Body of pancreas (tissue), 4 donors: ENCODE data around the gene HEBP1.

Experiments used
- POLR2A ChIP-seq, 3 donors: fragments of 450-650 bp; IDR thresholded peaks; one replicate each; pipeline ENCODE4 v1.6.1; 2016; ENCODE audit warnings: antibody characterized with exemption in 3 of 3, mild to moderate bottlenecking in 2 of 3
- TF ChIP-seq, protein P1 (sequence below), 7 experiments: fragments of 450-650 bp in 4 of 7; fragments of 200-600 bp in 3 of 7; sonication (generic) in 3 of 7; IDR thresholded peaks; one replicate each; pipeline ENCODE4 v1.5.1; 2016 to 2019; ENCODE audit warnings: antibody characterized with exemption in 7 of 7

DNA sequence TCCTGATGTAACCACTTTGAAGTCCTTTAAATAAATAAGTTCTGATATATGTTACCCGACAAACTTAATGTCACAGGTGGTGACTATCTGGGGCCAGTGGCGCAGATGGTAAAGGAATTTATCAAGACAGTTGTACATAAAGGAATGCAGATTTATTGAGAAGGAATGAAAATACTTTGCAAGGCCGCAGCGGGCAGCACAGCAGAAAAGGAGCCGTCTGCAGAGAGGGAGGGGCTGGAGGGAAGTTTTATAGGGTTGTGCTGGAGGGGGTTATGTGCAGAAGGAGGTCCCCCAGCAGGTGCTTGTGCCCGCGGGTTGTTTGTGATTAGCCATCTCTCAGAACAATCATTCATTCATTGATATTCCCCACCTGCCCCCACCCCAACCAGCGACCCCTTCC lies 65.5 kb downstream of the HEBP1 start:
- TF ChIP-seq, protein P1, sequence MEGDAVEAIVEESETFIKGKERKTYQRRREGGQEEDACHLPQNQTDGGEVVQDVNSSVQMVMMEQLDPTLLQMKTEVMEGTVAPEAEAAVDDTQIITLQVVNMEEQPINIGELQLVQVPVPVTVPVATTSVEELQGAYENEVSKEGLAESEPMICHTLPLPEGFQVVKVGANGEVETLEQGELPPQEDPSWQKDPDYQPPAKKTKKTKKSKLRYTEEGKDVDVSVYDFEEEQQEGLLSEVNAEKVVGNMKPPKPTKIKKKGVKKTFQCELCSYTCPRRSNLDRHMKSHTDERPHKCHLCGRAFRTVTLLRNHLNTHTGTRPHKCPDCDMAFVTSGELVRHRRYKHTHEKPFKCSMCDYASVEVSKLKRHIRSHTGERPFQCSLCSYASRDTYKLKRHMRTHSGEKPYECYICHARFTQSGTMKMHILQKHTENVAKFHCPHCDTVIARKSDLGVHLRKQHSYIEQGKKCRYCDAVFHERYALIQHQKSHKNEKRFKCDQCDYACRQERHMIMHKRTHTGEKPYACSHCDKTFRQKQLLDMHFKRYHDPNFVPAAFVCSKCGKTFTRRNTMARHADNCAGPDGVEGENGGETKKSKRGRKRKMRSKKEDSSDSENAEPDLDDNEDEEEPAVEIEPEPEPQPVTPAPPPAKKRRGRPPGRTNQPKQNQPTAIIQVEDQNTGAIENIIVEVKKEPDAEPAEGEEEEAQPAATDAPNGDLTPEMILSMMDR (IDR thresholded peaks at IDR 0.05) = no peak
- no peak for TF ChIP-seq POLR2A (IDR thresholded peaks at IDR 0.05)
